H1 (cell line): ENCODE data around the gene GLG1. TPM values are rescaled to one million over a fixed set of nuclear protein-coding genes. Genes with fewer than 3 reads are reported as not detected.

ENCODE experiments used
- CTCF ChIA-PET: fragments of 300-600 bp; sonication (Branson Sonifier 250); formaldehyde crosslinking; loops from one replicate; lab custom pipeline; 2021; ENCODE audit not compliant: partially characterized antibody; lab: Charles Lee
- POLR2A ChIA-PET: fragments of 300-600 bp; sonication (Branson Sonifier 250); formaldehyde crosslinking; loops from one replicate; lab custom pipeline; 2021; ENCODE audit warnings: inconsistent platforms; ENCODE audit not compliant: partially characterized antibody; lab: Charles Lee
- DNase-seq, 2 experiments: peaks; one replicate each; pipeline versions ENCODE4 v3.0.0 to v3.0.0-alpha.2; 2010 to 2022; ENCODE audit warnings: low spot score in 2 of 2, low read depth in 1 of 2, mixed read lengths in 1 of 2
- FAIRE-seq: peaks from 2 replicates; lab custom pipeline; 2011; peaks lifted over from hg19 to GRCh38; lab: Jason Lieb, UNC
- H2AFZ ChIP-seq: 2 replicates; pipeline ENCODE4 v1.8.1; 2012; ENCODE audit warnings: low read length, inconsistent platforms
- H2AK5ac ChIP-seq: 2 replicates; pipeline ENCODE4 v1.6.1; 2013; ENCODE audit warnings: low read depth, low read length
- H2BK120ac ChIP-seq: replicated peaks from 2 replicates; pipeline ENCODE3; 2013; ENCODE audit warnings: low read depth, low read length, inconsistent platforms
- H2BK12ac ChIP-seq: 2 replicates; pipeline ENCODE4 v1.6.1; 2013; ENCODE audit warnings: low read depth, low read length
- H2BK15ac ChIP-seq: 2 replicates; pipeline ENCODE4 v1.6.1; 2013; ENCODE audit warnings: low read length
- H2BK20ac ChIP-seq: 2 replicates; pipeline ENCODE4 v1.6.1; 2013; ENCODE audit warnings: low read length
- H2BK5ac ChIP-seq: 2 replicates; pipeline ENCODE4 v1.6.1; 2013; ENCODE audit warnings: low read depth, low read length
- H3K14ac ChIP-seq: 2 replicates; pipeline ENCODE4 v1.6.1; 2013; ENCODE audit warnings: inconsistent platforms; ENCODE audit not compliant: insufficient read length
- H3K18ac ChIP-seq: 2 replicates; pipeline ENCODE4 v1.6.1; 2013; ENCODE audit warnings: low read length; ENCODE audit errors: extremely low read depth
- H3K23ac ChIP-seq: 2 replicates; pipeline ENCODE4 v1.6.1; 2013; ENCODE audit warnings: inconsistent platforms; ENCODE audit not compliant: insufficient read length
- H3K23me2 ChIP-seq: 2 replicates; pipeline ENCODE4 v1.6.1; 2013; ENCODE audit warnings: low read depth, low read length
- H3K27ac ChIP-seq: 2 replicates; pipeline ENCODE4 v1.6.1; 2011; ENCODE audit warnings: low read depth, low read length, inconsistent platforms
- H3K27me3 ChIP-seq, 4 experiments: replicated peaks in 1 of 4; 1 replicate in 1 of 4; 2 replicates in 3 of 4; pipeline versions ENCODE4 v1.6.1 to v1.8.1; 2011 to 2013; ENCODE audit warnings: low read length in 3 of 4, mild to moderate bottlenecking in 3 of 4, inconsistent platforms in 2 of 4, mixed read lengths in 2 of 4, moderate library complexity in 1 of 4; ENCODE audit not compliant: control insufficient read depth in 3 of 4, insufficient read depth in 3 of 4; ENCODE audit errors: extremely low read depth in 1 of 4
- H3K36me3 ChIP-seq, 4 experiments: 2 replicates each; pipeline versions ENCODE4 v1.6.1 to v1.8.1; 2011 to 2013; ENCODE audit warnings: mild to moderate bottlenecking in 4 of 4, low read length in 3 of 4, moderate library complexity in 2 of 4, control low read depth in 1 of 4, inconsistent platforms in 1 of 4; ENCODE audit not compliant: insufficient read depth in 4 of 4, control insufficient read depth in 2 of 4
- H3K4ac ChIP-seq: replicated peaks from 2 replicates; pipeline ENCODE3; 2013; ENCODE audit warnings: low read length, low read depth, mixed read lengths, inconsistent platforms; ENCODE audit not compliant: insufficient read length
- H3K4me1 ChIP-seq, 4 experiments: replicated peaks in 1 of 4; 1 replicate in 1 of 4; 2 replicates in 3 of 4; pipeline versions ENCODE4 v1.6.1 to v1.8.1; 2011 to 2013; ENCODE audit warnings: low read length in 3 of 4, inconsistent platforms in 2 of 4, mixed read lengths in 1 of 4; ENCODE audit not compliant: insufficient read depth in 4 of 4, control insufficient read depth in 3 of 4
- H3K4me2 ChIP-seq, 2 experiments: 2 replicates each; pipeline versions ENCODE4 v1.6.1 to v1.8.1; 2011 to 2013; ENCODE audit warnings: low read depth in 2 of 2, low read length in 2 of 2, control low read depth in 1 of 2, inconsistent platforms in 1 of 2, mild to moderate bottlenecking in 1 of 2; ENCODE audit not compliant: insufficient read depth in 1 of 2
- H3K4me3 ChIP-seq, 4 experiments: fragments of 200-600, 300-600 bp in 1 of 4; sonication (generic), shearing (Covaris generic), sonication (Bioruptor Twin) in 1 of 4; 2 replicates each; pipeline versions ENCODE4 v1.5.1 to v1.8.1; 2011 to 2016; ENCODE audit warnings: low read length in 4 of 4, low read depth in 3 of 4, control low read depth in 2 of 4, inconsistent platforms in 2 of 4, mild to moderate bottlenecking in 2 of 4, mixed read lengths in 1 of 4, moderate library complexity in 1 of 4; ENCODE audit not compliant: insufficient read depth in 2 of 4; ENCODE audit errors: extremely low read depth in 1 of 4
- H3K56ac ChIP-seq: replicated peaks from 2 replicates; pipeline ENCODE3; 2013; ENCODE audit warnings: low read depth, mild to moderate bottlenecking, mixed read lengths, low read length, inconsistent platforms; ENCODE audit not compliant: insufficient read length
- H3K79me1 ChIP-seq: 2 replicates; pipeline ENCODE4 v1.6.1; 2013; ENCODE audit warnings: low read depth, low read length, control low read depth
- H3K79me2 ChIP-seq, 2 experiments: 2 replicates each; pipeline versions ENCODE4 v1.6.1 to v1.8.1; 2012 to 2013; ENCODE audit warnings: low read length in 2 of 2, mild to moderate bottlenecking in 2 of 2, inconsistent platforms in 1 of 2; ENCODE audit not compliant: insufficient read depth in 2 of 2, control insufficient read depth in 1 of 2
- H3K9ac ChIP-seq, 4 experiments: replicated peaks in 1 of 4; 1 replicate in 1 of 4; 2 replicates in 3 of 4; pipeline versions ENCODE4 v1.6.1 to v1.8.1; 2011 to 2013; ENCODE audit warnings: low read depth in 3 of 4, low read length in 3 of 4, control low read depth in 2 of 4, mild to moderate bottlenecking in 2 of 4, moderate library complexity in 2 of 4, inconsistent platforms in 1 of 4; ENCODE audit errors: extremely low read depth in 1 of 4
- H3K9me3 ChIP-seq, 2 experiments: 2 replicates each; pipeline versions ENCODE4 v1.6.1 to v1.8.1; 2012 to 2013; ENCODE audit warnings: mild to moderate bottlenecking in 2 of 2, moderate library complexity in 2 of 2, control low read depth in 1 of 2, inconsistent platforms in 1 of 2, low read depth in 1 of 2, low read length in 1 of 2, mixed read lengths in 1 of 2; ENCODE audit not compliant: insufficient read depth in 2 of 2
- H4K20me1 ChIP-seq, 2 experiments: replicated peaks in 1 of 2; 2 replicates each; pipeline versions ENCODE3 to v1.8.1; 2011 to 2013; ENCODE audit warnings: inconsistent platforms in 2 of 2, low read length in 2 of 2, mild to moderate bottlenecking in 1 of 2; ENCODE audit not compliant: insufficient read depth in 2 of 2, control insufficient read depth in 1 of 2
- H4K5ac ChIP-seq: 2 replicates; pipeline ENCODE4 v1.6.1; 2013; ENCODE audit warnings: low read length, low read depth, mixed read lengths, inconsistent platforms; ENCODE audit not compliant: insufficient read length
- H4K8ac ChIP-seq: 2 replicates; pipeline ENCODE4 v1.8.0; 2013; ENCODE audit warnings: mild to moderate bottlenecking, moderate library complexity, low read length, inconsistent platforms; ENCODE audit not compliant: insufficient read depth; ENCODE audit errors: extremely low read depth
- H4K91ac ChIP-seq: replicated peaks from 2 replicates; pipeline ENCODE3; 2013; ENCODE audit warnings: low read length, mixed read lengths, inconsistent platforms; ENCODE audit not compliant: insufficient read length
- BACH1 ChIP-seq: IDR thresholded peaks from 2 replicates; pipeline ENCODE4 v1.6.1; 2012; ENCODE audit warnings: low read length, improper control_type of control experiment
- GABPA ChIP-seq: IDR thresholded peaks from 2 replicates; pipeline ENCODE4 v1.6.1; 2011; ENCODE audit warnings: mild to moderate bottlenecking, low read length, moderate library complexity, borderline replicate concordance; ENCODE audit not compliant: insufficient read depth
- GTF2F1 ChIP-seq: IDR thresholded peaks from 2 replicates; pipeline ENCODE4 v1.6.1; 2012; ENCODE audit warnings: low read depth, low read length, improper control_type of control experiment, borderline replicate concordance
- WGBS, 2 experiments: shearing (Covaris generic) in 1 of 2; methylation state at CpG; one replicate each; pipeline versions ENCODE4 v1.1.6 to v1.1.7; 2013 to 2015; ENCODE audit warnings: low lambda C conversion rate in 2 of 2, mixed read lengths in 2 of 2, inconsistent platforms in 1 of 2, low coverage in 1 of 2, missing lambda C conversion rate in 1 of 2; ENCODE audit not compliant: insufficient replicate concordance in 2 of 2, insufficient coverage in 1 of 2, insufficient read length in 1 of 2; ENCODE audit errors: extremely low coverage in 1 of 2, missing lambda C conversion rate in 1 of 2; 5-methylcytosine and 5-hydroxymethylcytosine counted together
- polyA plus RNA-seq, 7 experiments: library from polyadenylated mRNA; depleted of rRNA in 3 of 7; stranded (reverse) in 5 of 7; unstranded in 2 of 7; fragments of >200 nt in 5 of 7; fragments of 200-250 nt in 2 of 7; gene quantifications; 1 replicate in 5 of 7; 2 replicates in 1 of 7; 4 replicates in 1 of 7; pipeline versions ENCODE4 v1.2.1 to v1.2.3, GENCODE V29; 2011 to 2013; ENCODE audit warnings: missing spikeins in 2 of 7, mixed read lengths in 2 of 7
- total RNA-seq: library from RNA; stranded (reverse); fragmentation: NEBNext Ultra II Directional; extraction: Animal tissue kit (Norgen Biotek cat#: 25700); gene quantifications from 2 replicates; pipeline ENCODE4 v1.2.1, GENCODE V29; 2021

Gene GLG1
- total and polyA plus RNA-seq, 2 of the 8 experiments (the other 6 are each of a cell fraction or from before 2014, with no cell fraction given) = 53.4 to 139 TPM

DNA sequence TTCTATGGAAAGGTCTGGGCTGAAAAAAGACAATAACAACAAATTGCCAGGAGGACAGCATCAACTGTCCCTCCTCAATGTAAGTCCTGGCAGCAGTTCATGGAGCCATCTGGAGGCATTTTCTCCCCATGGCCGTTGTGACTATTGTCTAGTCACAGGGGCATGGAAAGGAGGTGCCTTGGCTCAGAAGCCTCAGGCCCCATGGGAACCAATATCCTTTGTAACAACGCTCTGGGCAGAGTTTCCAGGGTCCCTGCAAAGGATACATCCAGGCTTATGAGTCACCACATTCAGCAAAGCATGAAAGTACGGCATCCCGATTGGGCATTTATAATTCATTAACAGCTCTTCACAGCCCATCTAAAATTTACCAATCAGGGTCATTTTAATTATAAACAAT is 85.2 kb downstream of the GLG1 start:
- no peak overlapping the region for H3K4ac ChIP-seq
- H3K36me3 ChIP-seq = peaks cover 0 to 5% (median 1%) of the 10 kb centered on the region in 4 experiments; a peak in 2 of 8 replicates
- no peak overlapping the region for H3K27ac ChIP-seq
- no peak overlapping the region for H4K8ac ChIP-seq
- 94% methylated on average over 4 of the region's 4 CpGs; no CpG with 5 or more reads in 1 of the 2 experiments for WGBS, 2 experiments
- peaks cover 0 to 3% of the 10 kb centered on the region in 2 experiments; a peak in 2 of 4 replicates for H3K79me2 ChIP-seq
- DNase-seq (no peak), FAIRE-seq (no peak)
- H3K4me1 ChIP-seq = no peaks in the 10 kb centered on the region
- no peak overlapping the region for H3K14ac ChIP-seq
- no peak overlapping the region for H2AK5ac ChIP-seq
- no peaks in the 10 kb centered on the region for H3K79me1 ChIP-seq
- CTCF ChIA-PET = interaction anchor here (0.7 to 1.5 kb wide), 2 partner anchors 10 to 218 kb away, joined by 3 read pairs; no protein-coding TSS in a partner anchor
- no peak overlapping the region for H4K91ac ChIP-seq
- no peaks in the 10 kb centered on the region for H3K23me2 ChIP-seq
- H2BK5ac ChIP-seq = no peak overlapping the region
- H3K9ac ChIP-seq = no peak overlapping the region
- H2BK20ac ChIP-seq = no peak overlapping the region
- no peak overlapping the region for H3K4me2 ChIP-seq
- H4K5ac ChIP-seq = no peak overlapping the region
- peaks cover 0 to 1% of the 10 kb centered on the region in 2 experiments for H4K20me1 ChIP-seq
- H2BK12ac ChIP-seq = no peak overlapping the region
- H3K27me3 ChIP-seq = no peaks in the 10 kb centered on the region
- H3K4me3 ChIP-seq = no peak overlapping the region
- H3K18ac ChIP-seq = no peak overlapping the region
- POLR2A ChIA-PET = interaction anchor here (1.1 kb wide), 1 partner anchor 85 kb away, joined by 4 read pairs; the partner anchor contains the start of gene GLG1
- H2AFZ ChIP-seq = no peak overlapping the region
- H2BK120ac ChIP-seq = no peak overlapping the region
- H2BK15ac ChIP-seq = no peak overlapping the region
- H3K56ac ChIP-seq = no peak overlapping the region
- H3K23ac ChIP-seq = no peak overlapping the region
- H3K9me3 ChIP-seq = 0 out of 4 replicates have a peak, but pooled peaks cover 0 to 2% of the 10 kb centered on the region in 2 experiments
- no peak for TF ChIP-seq BACH1
- no peak for TF ChIP-seq GABPA
- no peak for TF ChIP-seq GTF2F1
